Transverse colon (tissue), 4 donors: ENCODE data around the gene DNAJB5. TPM values are rescaled to one million over a fixed set of nuclear protein-coding genes. Genes with fewer than 3 reads are reported as not detected.

ENCODE experiments used
- DNase-seq: peaks from one replicate; pipeline ENCODE4 v3.0.0-alpha.2; 2019
- H3K27ac ChIP-seq, 4 donors: fragments of 200-600 bp; sonication (generic); 2 replicates each; pipeline ENCODE4 v1.5.1; 2016 to 2018; ENCODE audit warnings: inconsistent platforms in 4 of 4
- H3K27me3 ChIP-seq: fragments of 200-600 bp; sonication (generic); 2 replicates; pipeline ENCODE4 v1.5.1; 2017; ENCODE audit warnings: inconsistent platforms
- H3K36me3 ChIP-seq, 4 donors: fragments of 200-600 bp; sonication (generic); 2 replicates each; pipeline ENCODE4 v1.5.1; 2017 to 2019; ENCODE audit warnings: inconsistent platforms in 4 of 4
- H3K4me1 ChIP-seq, 4 donors: fragments of 200-600 bp; sonication (generic); 2 replicates each; pipeline ENCODE4 v1.5.1; 2017 to 2020; ENCODE audit warnings: inconsistent platforms in 4 of 4
- H3K4me3 ChIP-seq, 4 donors: fragments of 200-600 bp; sonication (generic); 1 replicate in 1 of 4; 2 replicates in 3 of 4; pipeline versions ENCODE4 v1.5.1 to v1.6.1; 2017 to 2019; ENCODE audit warnings: inconsistent platforms in 4 of 4
- H3K9me3 ChIP-seq, 2 donors: fragments of 200-600 bp; sonication (generic); 2 replicates each; pipeline ENCODE4 v1.5.1; 2017 to 2019; ENCODE audit warnings: inconsistent platforms in 2 of 2
- EP300 ChIP-seq: sonication (generic); formaldehyde crosslinking; IDR thresholded peaks from one replicate; pipeline ENCODE4 v1.6.1; 2017; ENCODE audit warnings: antibody characterized with exemption, low read depth
- POLR2A ChIP-seq: fragments of 450-650 bp; IDR thresholded peaks from one replicate; pipeline ENCODE4 v1.6.1; 2016; ENCODE audit warnings: antibody characterized with exemption, mild to moderate bottlenecking, moderate library complexity
- POLR2AphosphoS5 ChIP-seq, 3 donors: sonication (generic); formaldehyde crosslinking; IDR thresholded peaks; one replicate each; pipeline ENCODE4 v1.6.1; 2016; ENCODE audit warnings: antibody characterized with exemption in 3 of 3
- WGBS, 2 donors: methylation state at CpG; one replicate each; pipeline ENCODE4 v1.1.5; 2018; ENCODE audit warnings: low coverage in 1 of 2; 5-methylcytosine and 5-hydroxymethylcytosine counted together
- in situ Hi-C, 4 donors: fragments of 200-750 bp; cut with MboI; loops; one replicate each; pipeline versions ENCODE4 v1.15.0 to v1.15.1; 2017; ENCODE audit warnings: low sequenced_read_pairs in 3 of 4, low pct_ligation_motif_present in 1 of 4, low pct_unique_long_range_greater_than_20kb in 1 of 4
- intact Hi-C: fragments of 100-400 bp; cut with DNase I; formaldehyde crosslinking; loops from one replicate; pipeline ENCODE4 v1.15.1; 2023; ENCODE audit warnings: low total_unique reads
- total RNA-seq, 4 donors: library from RNA; depleted of rRNA; stranded (reverse); fragments of >200 nt; gene quantifications; one replicate each; pipeline ENCODE4 v1.1.0, GENCODE V29; 2016
- TF ChIP-seq, protein P1 (sequence below), 5 experiments: fragments of 200-600 bp in 3 of 5; fragments of 450-650 bp in 2 of 5; sonication (generic) in 3 of 5; IDR thresholded peaks; 1 replicate in 2 of 5; 2 replicates in 3 of 5; pipeline ENCODE4 v1.5.1; 2016 to 2017; ENCODE audit warnings: antibody characterized with exemption in 5 of 5, inconsistent platforms in 3 of 5, mild to moderate bottlenecking in 2 of 5, moderate library complexity in 1 of 5

The DNAJB5 gene
- total RNA-seq, 4 donors from 2014 or later, result 4.1 to 22.5 (median 10.2) TPM

DNA sequence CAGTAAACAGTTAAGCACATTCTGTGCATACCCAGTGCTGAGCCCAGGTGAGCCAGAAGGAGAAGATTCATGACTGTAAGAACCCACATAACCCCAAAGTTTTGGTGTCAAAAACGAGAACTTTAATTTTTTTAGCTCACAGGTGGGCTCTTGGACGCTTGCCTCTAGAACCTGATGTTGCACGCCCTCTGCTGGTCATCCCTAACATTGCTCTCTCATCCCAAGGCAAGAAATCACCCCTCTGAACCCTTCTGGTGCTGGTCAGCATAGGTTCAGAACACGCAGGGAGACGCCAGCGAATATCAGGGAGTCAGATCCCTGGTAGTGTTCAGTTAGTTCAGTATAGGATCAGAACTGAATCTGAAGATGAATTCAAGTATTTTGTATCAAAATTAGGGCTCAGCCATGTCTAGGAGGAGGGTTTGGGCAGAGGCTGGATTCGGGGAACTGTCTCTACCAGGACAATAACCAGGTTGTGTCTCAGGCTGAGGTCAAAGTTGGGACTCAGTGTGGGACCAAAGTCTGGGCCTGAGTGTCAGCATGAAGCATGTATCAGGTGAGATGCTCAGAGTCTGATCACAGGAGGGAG, 4.1 kb upstream of the DNAJB5 start:
- TF ChIP-seq, protein P1, sequence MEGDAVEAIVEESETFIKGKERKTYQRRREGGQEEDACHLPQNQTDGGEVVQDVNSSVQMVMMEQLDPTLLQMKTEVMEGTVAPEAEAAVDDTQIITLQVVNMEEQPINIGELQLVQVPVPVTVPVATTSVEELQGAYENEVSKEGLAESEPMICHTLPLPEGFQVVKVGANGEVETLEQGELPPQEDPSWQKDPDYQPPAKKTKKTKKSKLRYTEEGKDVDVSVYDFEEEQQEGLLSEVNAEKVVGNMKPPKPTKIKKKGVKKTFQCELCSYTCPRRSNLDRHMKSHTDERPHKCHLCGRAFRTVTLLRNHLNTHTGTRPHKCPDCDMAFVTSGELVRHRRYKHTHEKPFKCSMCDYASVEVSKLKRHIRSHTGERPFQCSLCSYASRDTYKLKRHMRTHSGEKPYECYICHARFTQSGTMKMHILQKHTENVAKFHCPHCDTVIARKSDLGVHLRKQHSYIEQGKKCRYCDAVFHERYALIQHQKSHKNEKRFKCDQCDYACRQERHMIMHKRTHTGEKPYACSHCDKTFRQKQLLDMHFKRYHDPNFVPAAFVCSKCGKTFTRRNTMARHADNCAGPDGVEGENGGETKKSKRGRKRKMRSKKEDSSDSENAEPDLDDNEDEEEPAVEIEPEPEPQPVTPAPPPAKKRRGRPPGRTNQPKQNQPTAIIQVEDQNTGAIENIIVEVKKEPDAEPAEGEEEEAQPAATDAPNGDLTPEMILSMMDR (IDR thresholded peaks at IDR 0.05), result peak; percentile 71 to 86 (median 79)
- TF ChIP-seq POLR2AphosphoS5 (IDR thresholded peaks at IDR 0.05), result no peak
- H3K27ac ChIP-seq, result no peak overlapping the region
- H3K36me3 ChIP-seq, result no peaks in the 10 kb centered on the region
- in situ Hi-C loops (loop anchor here in 2 of 4 donors (25.0 kb wide), 2 partner anchors 98 to 702 kb away; partner anchors contain the start of gene TPM2 (in 1 of the 2)), intact Hi-C loops (loop anchor here (10.0 kb wide), 1 partner anchor 81 kb away; no protein-coding TSS in a partner anchor)
- no peaks in the 10 kb centered on the region for H3K27me3 ChIP-seq
- peaks cover 4 to 20% (median 10%) of the 10 kb centered on the region in 4 donors for H3K4me1 ChIP-seq
- DNase-seq, result peak; percentile 71
- no peaks in the 10 kb centered on the region for H3K9me3 ChIP-seq
- WGBS, 2 donors, result 14% methylated on average over 7 of the region's 7 CpGs; no CpG with 5 or more reads in 1 of the 2 donors
- H3K4me3 ChIP-seq, result no peak overlapping the region

GRCh38 chr9:34986540-34987047, 3.0 kb upstream of the DNAJB5 start:
- peaks cover 4 to 31% (median 16%) of the 10 kb centered on the region in 4 donors for H3K4me1 ChIP-seq
- intact Hi-C loops (loop anchor here (10.0 kb wide), 1 partner anchor 82 kb away; no protein-coding TSS in a partner anchor), in situ Hi-C loops (loop anchor here in 2 of 4 donors (25.0 kb wide), 2 partner anchors 99 to 701 kb away; partner anchors contain the start of gene TPM2 (in 1 of the 2))
- WGBS, 2 donors, result 36 to 40% methylated on average over 1 to 9 of the region's 9 CpGs
- no peaks in the 10 kb centered on the region for H3K27me3 ChIP-seq
- H3K36me3 ChIP-seq, result no peaks in the 10 kb centered on the region
- H3K4me3 ChIP-seq, result no peak overlapping the region
- TF ChIP-seq, protein P1 (IDR thresholded peaks at IDR 0.05), result no peak
- TF ChIP-seq POLR2AphosphoS5 (IDR thresholded peaks at IDR 0.05) (no peak), EP300 (no peak), POLR2A (no peak)
- no peaks in the 10 kb centered on the region for H3K9me3 ChIP-seq
- DNase-seq, result no peak
- no peak overlapping the region for H3K27ac ChIP-seq

- intact Hi-C loops, result loop anchor here (10.0 kb wide), 1 partner anchor 83 kb away; no protein-coding TSS in a partner anchor
- 57% methylated on average over 7 of the region's 7 CpGs; no CpG with 5 or more reads in 1 of the 2 donors for WGBS, 2 donors
These were observed 2.2 kb upstream of the DNAJB5 start for GRCh38 chr9:34987160-34987901.

More at GRCh38 chr9:34987160-34987901, 2.2 kb upstream of the DNAJB5 start:
- no peak for DNase-seq
- H3K27me3 ChIP-seq, result no peaks in the 10 kb centered on the region
- no peak for TF ChIP-seq POLR2AphosphoS5 (IDR thresholded peaks at IDR 0.05)
- TF ChIP-seq, protein P1 (IDR thresholded peaks at IDR 0.05), result no peak
- TF ChIP-seq POLR2A, result no peak
- no peak for TF ChIP-seq EP300
- in situ Hi-C loops, result loop anchor here in 2 of 4 donors (25.0 kb wide), 2 partner anchors 100 to 700 kb away; partner anchors contain the start of gene TPM2 (in 1 of the 2)
- H3K4me1 ChIP-seq, result peaks cover 10 to 37% (median 22%) of the 10 kb centered on the region in 4 donors
- H3K9me3 ChIP-seq, result no peaks in the 10 kb centered on the region
- H3K27ac ChIP-seq, result no peak overlapping the region
- no peak overlapping the region for H3K4me3 ChIP-seq
- no peaks in the 10 kb centered on the region for H3K36me3 ChIP-seq
